ENCODE measurements around the gene CFD.

The CFD gene

GRCh38 chr19:900302-901111 lies 41.0 kb downstream of the CFD start:
- Histone ChIP-seq H3K9me3 (ENCODE audit: insufficient read depth, low read depth, low read length) (no peaks in the 10 kb centered on the region), H3K4me1 (ENCODE audit: insufficient read depth, low read length) (no peaks in the 10 kb centered on the region), H3K27me3 (ENCODE audit: insufficient read depth, low read length) (no peaks in the 10 kb centered on the region), H3K9ac (ENCODE audit: low read depth, low read length) (no peak overlapping the region), H3K27ac (ENCODE audit: low read length) (no peak overlapping the region), H3K36me3 (ENCODE audit: insufficient read depth, low read depth, low read length) (peaks cover 21% of the 10 kb centered on the region; the same call in 1 of the 2 replicates), H3K4me3 (ENCODE audit: low read length) (no peak overlapping the region)

GRCh38 chr19:901216-902092 lies 42.0 kb downstream of the CFD start:
- H3K4me3 ChIP-seq (ENCODE audit: low read length), result no peak overlapping the region
- H3K9ac ChIP-seq (ENCODE audit: low read depth, low read length), result no peak overlapping the region
- H3K27ac ChIP-seq (ENCODE audit: low read length), result no peak overlapping the region
- no peaks in the 10 kb centered on the region for H3K27me3 ChIP-seq (ENCODE audit: insufficient read depth, low read length)
- H3K4me1 ChIP-seq (ENCODE audit: insufficient read depth, low read length), result no peaks in the 10 kb centered on the region
- H3K36me3 ChIP-seq (ENCODE audit: insufficient read depth, low read depth, low read length), result peaks cover 21% of the 10 kb centered on the region; the same call in 1 of the 2 replicates
- no peaks in the 10 kb centered on the region for H3K9me3 ChIP-seq (ENCODE audit: insufficient read depth, low read depth, low read length)

- Histone ChIP-seq H3K36me3 (ENCODE audit: insufficient read depth, low read depth, low read length) (peaks cover 15% of the 10 kb centered on the region; the same call in 1 of the 2 replicates), H3K9me3 (ENCODE audit: insufficient read depth, low read depth, low read length) (no peaks in the 10 kb centered on the region), H3K27me3 (ENCODE audit: insufficient read depth, low read length) (no peaks in the 10 kb centered on the region), H3K4me1 (ENCODE audit: insufficient read depth, low read length) (no peaks in the 10 kb centered on the region), H3K4me3 (ENCODE audit: low read length) (no peak overlapping the region), H3K9ac (ENCODE audit: low read depth, low read length) (no peak overlapping the region), H3K27ac (ENCODE audit: low read length) (no peak overlapping the region)
Measured at GRCh38 chr19:902093-902370, 42.6 kb downstream of the CFD start.

GRCh38 chr19:902446-903226 lies 43.2 kb downstream of the CFD start:
- no peak overlapping the region for H3K4me3 ChIP-seq (ENCODE audit: low read length)
- no peaks in the 10 kb centered on the region for H3K9me3 ChIP-seq (ENCODE audit: insufficient read depth, low read depth, low read length)
- no peaks in the 10 kb centered on the region for H3K4me1 ChIP-seq (ENCODE audit: insufficient read depth, low read length)
- H3K27ac ChIP-seq (ENCODE audit: low read length), result no peak overlapping the region
- H3K9ac ChIP-seq (ENCODE audit: low read depth, low read length), result no peak overlapping the region
- no peaks in the 10 kb centered on the region for H3K27me3 ChIP-seq (ENCODE audit: insufficient read depth, low read length)
- 0 out of 2 replicates have a peak, but pooled peaks cover 11% of the 10 kb centered on the region for H3K36me3 ChIP-seq (ENCODE audit: insufficient read depth, low read depth, low read length)

- Histone ChIP-seq H3K9me3 (ENCODE audit: insufficient read depth, low read depth, low read length) (no peaks in the 10 kb centered on the region), H3K27me3 (ENCODE audit: insufficient read depth, low read length) (no peaks in the 10 kb centered on the region), H3K4me3 (ENCODE audit: low read length) (no peak overlapping the region), H3K4me1 (ENCODE audit: insufficient read depth, low read length) (no peaks in the 10 kb centered on the region), H3K36me3 (ENCODE audit: insufficient read depth, low read depth, low read length) (0 out of 2 replicates have a peak, but pooled peaks cover 11% of the 10 kb centered on the region), H3K27ac (ENCODE audit: low read length) (no peak overlapping the region), H3K9ac (ENCODE audit: low read depth, low read length) (no peak overlapping the region)
Measured at GRCh38 chr19:903266-903797, 43.9 kb downstream of the CFD start.

GRCh38 chr19:904545-904944 lies 45.1 kb downstream of the CFD start:
- no peak overlapping the region for H3K4me3 ChIP-seq (ENCODE audit: low read length)
- no peak overlapping the region for H3K9ac ChIP-seq (ENCODE audit: low read depth, low read length)

GRCh38 chr19:906480-906879 lies 47.0 kb downstream of the CFD start:
- Histone ChIP-seq H3K27ac (ENCODE audit: low read length) (no peak overlapping the region), H3K36me3 (ENCODE audit: insufficient read depth, low read depth, low read length) (no peaks in the 10 kb centered on the region), H3K4me3 (ENCODE audit: low read length) (no peak overlapping the region), H3K9ac (ENCODE audit: low read depth, low read length) (no peak overlapping the region), H3K9me3 (ENCODE audit: insufficient read depth, low read depth, low read length) (no peaks in the 10 kb centered on the region), H3K4me1 (ENCODE audit: insufficient read depth, low read length) (no peaks in the 10 kb centered on the region), H3K27me3 (ENCODE audit: insufficient read depth, low read length) (no peaks in the 10 kb centered on the region)

More at GRCh38 chr19:904545-904944, 45.1 kb downstream of the CFD start:
- no peaks in the 10 kb centered on the region for H3K9me3 ChIP-seq (ENCODE audit: insufficient read depth, low read depth, low read length)
- H3K4me1 ChIP-seq (ENCODE audit: insufficient read depth, low read length), result no peaks in the 10 kb centered on the region
- no peak overlapping the region for H3K27ac ChIP-seq (ENCODE audit: low read length)
- no peaks in the 10 kb centered on the region for H3K27me3 ChIP-seq (ENCODE audit: insufficient read depth, low read length)
- no peaks in the 10 kb centered on the region for H3K36me3 ChIP-seq (ENCODE audit: insufficient read depth, low read depth, low read length)

- H3K4me1 ChIP-seq (ENCODE audit: insufficient read depth, low read length), result no peaks in the 10 kb centered on the region
- no peaks in the 10 kb centered on the region for H3K36me3 ChIP-seq (ENCODE audit: insufficient read depth, low read depth, low read length)
- H3K27me3 ChIP-seq (ENCODE audit: insufficient read depth, low read length), result no peaks in the 10 kb centered on the region
- no peak overlapping the region for H3K9ac ChIP-seq (ENCODE audit: low read depth, low read length)
- no peak overlapping the region for H3K27ac ChIP-seq (ENCODE audit: low read length)
- H3K4me3 ChIP-seq (ENCODE audit: low read length), result no peak overlapping the region
- H3K9me3 ChIP-seq (ENCODE audit: insufficient read depth, low read depth, low read length), result no peaks in the 10 kb centered on the region
Measured at GRCh38 chr19:907183-907853, 47.9 kb downstream of the CFD start.

GRCh38 chr19:911197-912033 lies 52.0 kb downstream of the CFD start:
- Histone ChIP-seq H3K36me3 (ENCODE audit: insufficient read depth, low read depth, low read length) (no peaks in the 10 kb centered on the region), H3K4me3 (ENCODE audit: low read length) (peak overlapping the region; percentile 11; the same call in 1 of the 2 replicates), H3K27me3 (ENCODE audit: insufficient read depth, low read length) (peaks cover 20% of the 10 kb centered on the region; the same call in 1 of the 2 replicates), H3K9me3 (ENCODE audit: insufficient read depth, low read depth, low read length) (no peaks in the 10 kb centered on the region), H3K4me1 (ENCODE audit: insufficient read depth, low read length) (no peaks in the 10 kb centered on the region), H3K27ac (ENCODE audit: low read length) (no peak overlapping the region), H3K9ac (ENCODE audit: low read depth, low read length) (no peak overlapping the region)
